GM06990 (cell line): ENCODE data around the gene EWSR1.

ENCODE experiments used
- DNase-seq: peaks from one replicate; pipeline ENCODE4 v3.0.0-alpha.2; 2011; ENCODE audit not compliant: insufficient read length; ENCODE audit errors: extremely low read depth
- H3K27me3 ChIP-seq: replicated peaks from 2 replicates; pipeline ENCODE4 v1.6.0; 2011; ENCODE audit warnings: low read length; ENCODE audit not compliant: control insufficient read depth, insufficient read depth
- H3K36me3 ChIP-seq: 2 replicates; pipeline ENCODE4 v1.5.1; 2011; ENCODE audit warnings: low read length; ENCODE audit not compliant: control insufficient read depth, insufficient read depth
- H3K4me3 ChIP-seq: replicated peaks from 2 replicates; pipeline ENCODE4 v1.5.1; 2011; ENCODE audit warnings: low read depth, mild to moderate bottlenecking, control low read depth, low read length
- TF ChIP-seq, protein P1 (sequence below): IDR thresholded peaks from 2 replicates; pipeline ENCODE4 v1.5.1; 2011; ENCODE audit warnings: low read length, control low read depth, mild to moderate bottlenecking, inconsistent platforms; ENCODE audit not compliant: insufficient read depth, poor library complexity, severe bottlenecking

The EWSR1 gene

DNA sequence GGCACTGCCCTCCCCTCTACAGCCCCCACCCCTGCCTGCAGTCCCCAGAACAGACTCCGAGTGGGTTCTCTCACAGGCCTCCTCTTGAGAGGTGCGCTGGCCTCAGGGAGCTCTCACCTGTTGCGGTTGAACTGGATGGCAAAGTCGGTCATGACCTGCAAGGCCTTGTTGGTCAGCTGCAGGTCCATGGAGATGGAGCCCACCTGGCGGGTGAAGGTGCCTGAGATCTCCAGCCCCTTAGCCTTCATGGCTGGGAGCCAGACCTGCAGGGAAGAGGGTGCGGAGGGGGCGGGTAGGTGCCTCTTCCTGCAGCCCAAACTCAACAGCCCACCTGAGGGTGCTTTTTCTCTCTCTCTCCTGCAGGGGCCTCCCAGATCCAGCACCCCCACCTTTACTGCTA is 66.1 kb downstream of the EWSR1 start:
- TF ChIP-seq, protein P1, sequence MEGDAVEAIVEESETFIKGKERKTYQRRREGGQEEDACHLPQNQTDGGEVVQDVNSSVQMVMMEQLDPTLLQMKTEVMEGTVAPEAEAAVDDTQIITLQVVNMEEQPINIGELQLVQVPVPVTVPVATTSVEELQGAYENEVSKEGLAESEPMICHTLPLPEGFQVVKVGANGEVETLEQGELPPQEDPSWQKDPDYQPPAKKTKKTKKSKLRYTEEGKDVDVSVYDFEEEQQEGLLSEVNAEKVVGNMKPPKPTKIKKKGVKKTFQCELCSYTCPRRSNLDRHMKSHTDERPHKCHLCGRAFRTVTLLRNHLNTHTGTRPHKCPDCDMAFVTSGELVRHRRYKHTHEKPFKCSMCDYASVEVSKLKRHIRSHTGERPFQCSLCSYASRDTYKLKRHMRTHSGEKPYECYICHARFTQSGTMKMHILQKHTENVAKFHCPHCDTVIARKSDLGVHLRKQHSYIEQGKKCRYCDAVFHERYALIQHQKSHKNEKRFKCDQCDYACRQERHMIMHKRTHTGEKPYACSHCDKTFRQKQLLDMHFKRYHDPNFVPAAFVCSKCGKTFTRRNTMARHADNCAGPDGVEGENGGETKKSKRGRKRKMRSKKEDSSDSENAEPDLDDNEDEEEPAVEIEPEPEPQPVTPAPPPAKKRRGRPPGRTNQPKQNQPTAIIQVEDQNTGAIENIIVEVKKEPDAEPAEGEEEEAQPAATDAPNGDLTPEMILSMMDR = no peak
- DNase-seq = no peak
- peaks cover 63% of the 10 kb centered on the region for H3K36me3 ChIP-seq
- H3K27me3 ChIP-seq = no peaks in the 10 kb centered on the region
- H3K4me3 ChIP-seq = no peak overlapping the region

DNA sequence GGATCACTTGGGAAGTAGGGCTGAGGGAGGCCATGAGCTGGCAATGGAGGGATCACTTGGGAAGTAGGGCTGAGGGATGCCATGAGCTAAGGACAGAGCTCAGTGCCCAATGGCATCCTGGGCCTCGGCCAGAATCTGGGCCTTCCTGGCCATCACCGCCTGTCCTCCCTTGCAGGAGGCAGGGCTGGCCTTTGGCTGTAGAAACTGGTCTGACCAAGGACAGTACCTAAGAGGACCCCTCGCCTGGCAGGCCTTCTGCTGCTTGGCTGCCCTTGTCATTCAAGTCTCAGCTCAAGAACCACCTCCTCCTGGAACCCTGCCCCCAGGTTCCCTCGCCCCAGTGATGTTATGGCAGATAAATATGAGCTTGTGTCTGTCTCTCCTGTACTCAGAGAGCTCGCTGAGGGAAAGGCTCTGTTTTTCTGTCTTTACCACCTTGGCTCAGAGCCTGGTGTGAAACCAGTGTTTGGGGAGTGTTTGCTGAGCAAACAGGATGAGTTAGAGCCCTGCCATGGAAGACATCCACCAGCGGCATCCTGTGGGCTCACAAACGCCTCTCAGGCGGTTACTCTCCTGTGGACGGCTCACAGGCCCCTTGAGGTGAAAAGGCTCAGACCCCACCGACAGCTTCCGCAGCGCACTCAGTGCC is 66.8 kb downstream of the EWSR1 start:
- no peak overlapping the region for H3K4me3 ChIP-seq
- H3K36me3 ChIP-seq = peaks cover 63% of the 10 kb centered on the region
- H3K27me3 ChIP-seq = no peaks in the 10 kb centered on the region
- TF ChIP-seq, protein P1 = no peak
- DNase-seq = no peak

DNA sequence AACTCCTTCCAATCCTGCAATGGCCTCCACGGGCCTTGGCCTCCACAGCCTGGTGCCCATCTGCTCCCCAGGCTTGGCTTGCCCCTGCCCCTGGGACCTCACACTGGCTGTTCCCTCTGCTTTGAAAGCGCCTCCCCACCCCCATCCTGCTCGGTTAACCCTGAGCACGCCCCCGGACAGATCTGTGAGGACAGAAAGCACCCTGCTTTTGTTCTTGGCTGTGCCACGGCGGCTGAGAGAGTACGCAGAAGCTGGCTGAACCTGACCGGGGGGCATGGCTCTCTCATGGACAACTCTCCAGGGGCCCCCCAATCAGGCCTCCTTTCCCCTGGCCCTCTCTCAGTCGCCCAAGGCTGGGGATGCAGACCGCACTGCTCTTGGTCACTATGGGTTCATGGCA is 67.6 kb downstream of the EWSR1 start:
- no peaks in the 10 kb centered on the region for H3K27me3 ChIP-seq
- DNase-seq = no peak
- TF ChIP-seq, protein P1 = no peak
- peaks cover 62% of the 10 kb centered on the region for H3K36me3 ChIP-seq
- H3K4me3 ChIP-seq = no peak overlapping the region

DNA sequence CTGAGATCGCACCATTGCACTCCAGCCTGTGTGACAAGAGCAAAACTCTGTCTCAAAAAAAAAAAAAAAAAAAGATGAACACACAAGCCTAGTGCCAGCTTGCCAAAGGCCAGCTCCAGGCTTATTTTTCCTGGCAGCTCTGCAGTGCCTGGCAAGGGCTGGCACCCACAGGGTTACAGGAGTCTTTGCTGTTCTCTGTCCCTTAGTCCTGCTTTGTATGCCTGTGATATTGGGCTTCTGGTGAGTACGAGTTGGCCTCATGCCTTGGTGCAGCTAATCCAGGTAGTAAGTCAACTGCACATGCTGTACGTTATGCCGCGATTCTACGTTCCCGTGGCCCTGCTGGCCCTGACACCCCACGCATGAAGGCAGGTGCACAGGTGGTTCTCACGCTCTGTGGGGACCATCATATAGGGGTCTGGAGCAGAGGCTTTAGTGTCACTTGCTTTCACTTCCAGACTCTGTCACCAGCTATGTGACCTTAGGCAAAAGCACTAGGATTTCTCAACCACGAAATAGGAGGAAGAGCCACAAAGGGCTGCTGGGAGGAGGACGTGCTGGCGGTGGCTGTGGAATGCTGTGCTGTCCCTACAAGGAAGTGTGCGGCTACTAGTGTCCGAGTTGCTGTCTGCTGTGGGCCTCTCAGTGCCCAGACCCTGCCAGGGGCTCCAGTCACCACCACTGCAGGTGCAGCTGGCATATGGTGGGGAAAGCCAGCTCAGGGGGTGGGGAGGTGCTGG is 68.9 kb downstream of the EWSR1 start:
- TF ChIP-seq, protein P1 = no peak
- no peaks in the 10 kb centered on the region for H3K27me3 ChIP-seq
- no peak overlapping the region for H3K4me3 ChIP-seq
- no peak for DNase-seq
- peaks cover 65% of the 10 kb centered on the region for H3K36me3 ChIP-seq

DNA sequence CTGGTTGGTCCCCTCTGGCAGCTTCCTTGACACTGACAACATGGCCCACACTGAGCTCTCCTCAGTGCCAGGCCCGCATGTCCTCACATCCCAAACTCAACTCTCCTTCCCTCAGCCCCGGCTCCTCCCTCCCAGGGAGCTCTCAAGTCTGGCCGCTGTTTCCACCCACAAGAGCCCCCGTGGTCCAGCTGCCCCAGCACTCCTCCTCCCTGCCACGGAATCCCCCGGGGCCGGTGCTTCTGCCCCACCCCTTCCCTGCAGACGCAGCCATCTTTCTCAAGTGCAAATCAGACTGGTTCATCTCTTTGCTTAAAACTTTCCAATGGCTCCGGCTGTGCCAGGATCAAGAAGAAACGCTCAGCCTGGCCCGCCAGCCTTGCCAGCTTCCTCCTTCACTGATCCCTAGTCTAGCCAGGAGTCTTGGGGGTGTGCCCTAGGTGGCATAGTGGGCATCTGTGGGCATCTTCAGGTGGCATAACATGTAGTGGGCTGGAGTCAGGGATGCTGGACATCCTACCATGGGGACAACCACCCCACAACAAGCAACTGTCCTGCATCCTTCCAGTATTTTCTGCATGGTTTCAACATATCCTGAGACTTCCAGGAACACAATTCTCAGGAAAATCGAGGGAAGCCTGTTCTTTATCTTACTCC is 69.7 kb downstream of the EWSR1 start:
- peaks cover 68% of the 10 kb centered on the region for H3K36me3 ChIP-seq
- no peak overlapping the region for H3K4me3 ChIP-seq
- no peak for DNase-seq
- H3K27me3 ChIP-seq = no peaks in the 10 kb centered on the region
- TF ChIP-seq, protein P1 = no peak
